Fibroblast of the aortic adventitia (primary cell): ENCODE measurements around the gene SLCO1B3. TPM values are rescaled to one million over a fixed set of nuclear protein-coding genes. Genes with fewer than 3 reads are reported as not detected.
A peak's percentile ranks its signal among the peaks of the same experiment; 100 is the strongest.
"Not testable (repeated sequence)": the region's sequence is repeated elsewhere in the genome, so short reads cannot be mapped to it uniquely, and the experiment has no call there.

ENCODE experiments used
- DNase-seq: peaks from one replicate; pipeline ENCODE4 v3.0.0-alpha.2; 2010; ENCODE audit warnings: low read depth
- H3K4me3 ChIP-seq: 2 replicates; pipeline ENCODE4 v1.5.1; 2011; ENCODE audit warnings: low read depth, mild to moderate bottlenecking, control low read depth, low read length, moderate library complexity
- total RNA-seq: library from RNA; depleted of rRNA; stranded (reverse); fragments of >200 nt; gene quantifications from 2 replicates; pipeline ENCODE4 v1.2.3, GENCODE V29; 2012; ENCODE audit warnings: low replicate concordance
- TF ChIP-seq, protein P1 (sequence below): IDR thresholded peaks from 2 replicates; pipeline ENCODE4 v1.5.1; 2011; ENCODE audit warnings: mild to moderate bottlenecking, low read length, control low read depth, inconsistent platforms; ENCODE audit not compliant: insufficient read depth

The SLCO1B3 gene
- total RNA-seq: not detected in 2 replicates

GRCh38 chr12:20810487-20810886, at the start of gene SLCO1B3:
Gene SLCO1B3, plus strand, starts transcription at chr12:20810705. Its CDS starts 5,034 bp downstream, at chr12:20815739.
- DNase-seq: no peak
- TF ChIP-seq, protein P1, sequence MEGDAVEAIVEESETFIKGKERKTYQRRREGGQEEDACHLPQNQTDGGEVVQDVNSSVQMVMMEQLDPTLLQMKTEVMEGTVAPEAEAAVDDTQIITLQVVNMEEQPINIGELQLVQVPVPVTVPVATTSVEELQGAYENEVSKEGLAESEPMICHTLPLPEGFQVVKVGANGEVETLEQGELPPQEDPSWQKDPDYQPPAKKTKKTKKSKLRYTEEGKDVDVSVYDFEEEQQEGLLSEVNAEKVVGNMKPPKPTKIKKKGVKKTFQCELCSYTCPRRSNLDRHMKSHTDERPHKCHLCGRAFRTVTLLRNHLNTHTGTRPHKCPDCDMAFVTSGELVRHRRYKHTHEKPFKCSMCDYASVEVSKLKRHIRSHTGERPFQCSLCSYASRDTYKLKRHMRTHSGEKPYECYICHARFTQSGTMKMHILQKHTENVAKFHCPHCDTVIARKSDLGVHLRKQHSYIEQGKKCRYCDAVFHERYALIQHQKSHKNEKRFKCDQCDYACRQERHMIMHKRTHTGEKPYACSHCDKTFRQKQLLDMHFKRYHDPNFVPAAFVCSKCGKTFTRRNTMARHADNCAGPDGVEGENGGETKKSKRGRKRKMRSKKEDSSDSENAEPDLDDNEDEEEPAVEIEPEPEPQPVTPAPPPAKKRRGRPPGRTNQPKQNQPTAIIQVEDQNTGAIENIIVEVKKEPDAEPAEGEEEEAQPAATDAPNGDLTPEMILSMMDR: no peak
- no peak within 1 kb of the TSS for H3K4me3 ChIP-seq

DNA sequence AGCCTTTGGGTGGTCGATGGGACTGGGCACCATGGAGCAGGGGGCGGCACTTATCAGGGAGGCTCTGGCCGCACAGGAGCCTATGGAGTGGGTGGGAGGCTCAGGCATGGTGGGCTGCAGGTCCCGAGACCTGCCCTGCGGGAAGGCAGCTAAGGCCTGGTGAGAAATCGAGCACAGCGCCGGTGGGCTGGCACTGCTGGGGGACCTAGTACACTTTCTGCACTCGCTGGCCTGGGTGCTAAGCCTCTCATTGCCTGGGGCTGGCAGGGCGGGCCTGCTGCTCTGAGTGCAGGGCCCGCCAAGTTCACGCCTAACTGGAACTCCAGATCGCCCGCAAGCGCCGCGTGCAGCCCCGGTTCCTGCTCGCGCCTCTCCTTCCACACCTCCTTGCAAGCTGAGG, 33.1 kb upstream of the SLCO1B3 start:
- no peak overlapping the region for H3K4me3 ChIP-seq
- no peak for DNase-seq
- TF ChIP-seq, protein P1: no peak

GRCh38 chr12:20778969-20779368, 31.5 kb upstream of the SLCO1B3 start:
- no peak overlapping the region for H3K4me3 ChIP-seq
- no peak for DNase-seq
- TF ChIP-seq, protein P1: no peak

- H3K4me3 ChIP-seq, DNase-seq: not testable (repeated sequence)
Observed at GRCh38 chr12:20779971-20780370, 30.5 kb upstream of the SLCO1B3 start.

DNA sequence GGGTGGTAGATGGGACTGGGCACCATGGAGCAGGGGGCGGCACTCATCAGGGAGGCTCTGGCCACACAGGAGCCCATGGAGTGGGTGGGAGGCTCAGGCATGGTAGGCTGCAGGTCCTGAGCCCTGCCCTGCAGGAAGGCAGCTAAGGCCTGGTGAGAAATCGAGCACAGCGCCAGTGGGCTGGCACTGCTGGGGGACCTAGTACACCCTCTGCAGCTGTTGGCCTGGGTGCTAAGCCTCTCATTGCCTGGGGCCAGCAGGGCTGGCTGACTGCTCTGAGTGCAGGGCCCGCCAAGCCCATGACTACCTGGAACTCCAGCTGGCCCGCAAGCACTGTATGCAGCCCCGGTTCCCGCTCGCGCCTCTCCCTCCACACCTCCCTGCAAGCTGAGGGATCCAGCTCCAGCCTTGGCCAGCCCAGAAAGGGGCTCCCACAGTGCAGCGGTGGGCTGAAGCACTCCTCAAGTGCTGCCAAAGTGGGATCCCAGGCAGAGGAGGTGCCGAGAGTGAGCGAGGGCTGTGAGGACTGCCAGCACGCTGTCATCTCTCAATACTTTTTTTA, 26.6 kb upstream of the SLCO1B3 start:
- DNase-seq, H3K4me3 ChIP-seq: not testable (repeated sequence)

GRCh38 chr12:20792971-20793370, 17.5 kb upstream of the SLCO1B3 start:
- TF ChIP-seq, protein P1: no peak
- no peak overlapping the region for H3K4me3 ChIP-seq
- no peak for DNase-seq

DNA sequence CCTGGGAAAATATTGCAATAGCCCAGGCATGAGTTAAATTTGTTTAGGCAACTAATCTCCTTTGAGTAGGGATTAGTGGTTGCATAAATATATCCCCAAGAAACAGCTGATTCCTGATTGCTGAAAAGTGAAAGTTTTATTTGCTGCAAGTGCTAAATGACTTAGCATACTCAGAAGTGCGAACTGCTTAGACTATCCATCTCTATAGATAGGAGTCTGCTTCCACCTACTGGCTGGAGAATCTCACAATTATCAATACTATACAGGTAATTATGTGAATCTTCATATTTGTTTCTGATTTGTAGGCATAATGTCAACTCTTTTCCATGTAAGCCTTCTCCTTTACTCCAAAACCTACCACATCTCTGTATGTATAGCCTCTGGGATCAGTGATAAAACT, 12.0 kb upstream of the SLCO1B3 start:
- DNase-seq: peak; percentile 14
- TF ChIP-seq, protein P1: no peak
- H3K4me3 ChIP-seq: no peak overlapping the region

GRCh38 chr12:20800160-20800559, 10.3 kb upstream of the SLCO1B3 start:
- DNase-seq: no peak
- TF ChIP-seq, protein P1: no peak
- no peak overlapping the region for H3K4me3 ChIP-seq
